AG04450 (cell line): ENCODE data around the gene MEG3. TPM values are rescaled to one million over a fixed set of nuclear protein-coding genes. Genes with fewer than 3 reads are reported as not detected.

Experiments
- CTCF ChIA-PET: fragments of 300-600, 350-600 bp; formaldehyde crosslinking; extraction: SDS; loops from one replicate; lab custom pipeline; 2022; ENCODE audit warnings: antibody characterized with exemption, inconsistent platforms; lab: Charles Lee
- POLR2A ChIA-PET: fragments of 350-600 bp; formaldehyde crosslinking; extraction: SDS; loops from one replicate; lab custom pipeline; 2021; ENCODE audit warnings: antibody characterized with exemption, inconsistent platforms; lab: Yijun Ruan, JAX
- DNase-seq: peaks from one replicate; pipeline ENCODE4 v3.0.0-alpha.2; 2011; ENCODE audit warnings: low read depth, low spot score
- H3K27ac ChIP-seq: one replicate; pipeline ENCODE4 v1.5.1; 2012; ENCODE audit warnings: low read depth, low read length, control low read depth
- H3K27me3 ChIP-seq: one replicate; pipeline ENCODE4 v1.6.0; 2012; ENCODE audit warnings: low read length; ENCODE audit not compliant: control insufficient read depth, insufficient read depth
- H3K4me3 ChIP-seq: 2 replicates; pipeline ENCODE4 v1.5.1; 2011; ENCODE audit warnings: mild to moderate bottlenecking, low read depth, low read length, control low read depth
- H3K9me3 ChIP-seq: 2 replicates; pipeline ENCODE4 v1.5.1; 2012; ENCODE audit warnings: low read length; ENCODE audit not compliant: control insufficient read depth, insufficient read depth
- CTCF ChIP-seq: IDR thresholded peaks from 2 replicates; pipeline ENCODE4 v1.5.1; 2011; ENCODE audit warnings: low read depth, low read length, control low read depth, inconsistent platforms
- polyA plus RNA-seq: library from polyadenylated mRNA; depleted of rRNA; stranded (reverse); fragments of >200 nt; gene quantifications from 2 replicates; pipeline ENCODE4 v1.2.3, GENCODE V29; 2011

MEG3 gene
- polyA plus RNA-seq, 1 experiment, result 310 TPM

- Histone ChIP-seq H3K27ac (no peak overlapping the region), H3K9me3 (peaks cover 25% of the 10 kb centered on the region), H3K27me3 (no peaks in the 10 kb centered on the region), H3K4me3 (no peak overlapping the region)
- DNase-seq, result no peak
- POLR2A ChIA-PET, result no interaction called here
- TF ChIP-seq CTCF, result no peak
- CTCF ChIA-PET, result no interaction called here
Observed at GRCh38 chr14:100875861-100876590, 50.1 kb downstream of the MEG3 start.

- Histone ChIP-seq H3K4me3 (no peak overlapping the region), H3K27me3 (no peaks in the 10 kb centered on the region), H3K9me3 (peaks cover 46% of the 10 kb centered on the region), H3K27ac (no peak overlapping the region)
- DNase-seq, result no peak
- CTCF ChIA-PET, result no interaction called here
- POLR2A ChIA-PET, result no interaction called here
- no peak for TF ChIP-seq CTCF
Observed at GRCh38 chr14:100878271-100879146, 52.6 kb downstream of the MEG3 start.

- Histone ChIP-seq H3K27me3 (no peaks in the 10 kb centered on the region), H3K9me3 (peaks cover 46% of the 10 kb centered on the region), H3K4me3 (no peak overlapping the region), H3K27ac (no peak overlapping the region)
- no peak for TF ChIP-seq CTCF
- ChIA-PET POLR2A (no interaction called here), CTCF (no interaction called here)
- DNase-seq, result no peak
Observed at GRCh38 chr14:100879194-100879593, 53.3 kb downstream of the MEG3 start.

- no peak overlapping the region for H3K4me3 ChIP-seq
- DNase-seq, result no peak
- POLR2A ChIA-PET, result no interaction called here
- no peaks in the 10 kb centered on the region for H3K27me3 ChIP-seq
- CTCF ChIA-PET, result interaction anchor here (0.5 kb wide), 1 partner anchor 462 kb away, joined by 3 read pairs; no protein-coding TSS in a partner anchor
- no peak for TF ChIP-seq CTCF
- H3K27ac ChIP-seq, result no peak overlapping the region
- peaks cover 44% of the 10 kb centered on the region for H3K9me3 ChIP-seq
Observed at GRCh38 chr14:100879782-100880181, 53.9 kb downstream of the MEG3 start.
